ENCODE results near the gene GIPR. TPM values are rescaled to one million over a fixed set of nuclear protein-coding genes. Genes with fewer than 3 reads are reported as not detected.

The GIPR gene
- total and polyA plus RNA-seq, 4 experiments from 2014 or later: 0.12 to 6.4 (median 6.1) TPM; not detected in 1

DNA sequence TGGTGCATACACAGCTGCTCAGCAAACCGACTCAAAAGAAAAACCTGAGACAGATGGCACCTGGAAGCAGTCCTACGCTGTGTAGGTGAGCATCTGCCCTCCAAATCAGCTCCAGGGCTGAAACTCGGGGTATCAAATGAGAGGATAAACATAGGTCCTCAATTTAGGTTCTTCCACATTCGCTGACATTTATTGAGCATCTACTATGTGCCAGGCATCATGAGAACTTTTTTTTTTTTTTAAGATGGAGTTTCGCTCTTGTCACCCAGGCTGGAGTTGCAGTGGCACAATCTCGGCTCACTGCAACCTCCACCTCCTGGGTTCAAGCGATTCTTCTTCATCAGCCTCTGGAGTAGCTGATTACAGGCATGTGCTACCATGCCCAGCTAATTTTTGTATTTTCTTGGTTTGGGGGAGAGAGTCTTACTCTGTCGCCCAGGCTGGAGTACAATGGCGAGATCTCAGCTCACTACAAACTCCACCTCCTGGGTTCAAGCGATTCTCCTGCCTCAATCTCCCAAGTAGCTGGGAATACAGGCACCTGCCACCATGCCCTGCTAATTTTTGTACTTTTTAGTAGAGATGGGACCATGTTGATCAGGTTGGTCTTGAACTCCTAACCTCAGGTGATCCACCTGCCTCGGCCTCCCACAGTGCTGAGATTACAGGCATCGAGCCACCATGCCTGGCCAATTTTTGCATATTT, 37.8 kb downstream of the GIPR start:
- Histone ChIP-seq H3K4me3 (ENCODE audit: low read length in 2 of 2) (no peak overlapping the region), H3K27me3 (ENCODE audit: insufficient read depth, low read length) (no peaks in the 10 kb centered on the region), H3K9me3 (ENCODE audit: control insufficient read depth in 1 of 2, low read length in 2 of 2) (no peaks in the 10 kb centered on the region), H3K27ac (ENCODE audit: low read depth, low read length) (no peak overlapping the region), H3K36me3 (ENCODE audit: insufficient read depth, low read length) (peaks cover 9% of the 10 kb centered on the region), H3K4me1 (ENCODE audit: insufficient read depth, low read length) (no peaks in the 10 kb centered on the region)
- Mint-ChIP-seq H3K9me3 (no peaks in the 10 kb centered on the region), H3K4me1 (peaks cover 5 to 8% (median 6%) of the 10 kb centered on the region in 4 donors), H3K27ac (peak overlapping the region in 1 of 7 donors; percentile 7), H3K4me3 (no peak overlapping the region), H3K36me3 (peaks cover 16 to 18% of the 10 kb centered on the region in 2 donors), H3K27me3 (no peaks in the 10 kb centered on the region)
- POLR2A ChIA-PET (ENCODE audit: partially characterized antibody): interaction anchor here (3.6 kb wide), 1 partner anchor 11 kb away, joined by 18 read pairs; no protein-coding TSS in a partner anchor
- no peak for DNase-seq
- CTCF ChIA-PET (ENCODE audit: partially characterized antibody): interaction anchor here (1.2 kb wide), 1 partner anchor 14 kb away, joined by 7 read pairs; the partner anchor contains the start of genes QPCTL and SNRPD2
- intact Hi-C loops (cut with micrococcal nuclease): no loop called here

- POLR2A ChIA-PET (ENCODE audit: partially characterized antibody): interaction anchor here (1.4 kb wide), 1 partner anchor 21 kb away, joined by 6 read pairs; the partner anchor contains the start of gene FBXO46
- no peaks in the 10 kb centered on the region for H3K9me3 ChIP-seq (ENCODE audit: control insufficient read depth in 1 of 2, low read length in 2 of 2)
- Mint-ChIP-seq H3K9me3 (no peaks in the 10 kb centered on the region), H3K4me3 (no peak overlapping the region), H3K4me1 (peaks cover 11 to 22% (median 12%) of the 10 kb centered on the region in 4 donors), H3K27ac (peak overlapping the region in 5 of 7 donors; percentile 4 to 86 (median 53)), H3K27me3 (no peaks in the 10 kb centered on the region), H3K36me3 (peaks cover 13 to 15% of the 10 kb centered on the region in 2 donors)
- no peaks in the 10 kb centered on the region for H3K27me3 ChIP-seq (ENCODE audit: insufficient read depth, low read length)
- CTCF ChIA-PET (ENCODE audit: partially characterized antibody): interaction anchor here (0.6 to 1.6 kb wide), 4 partner anchors 17 to 271 kb away, joined by 3 to 6 read pairs (median 4); no protein-coding TSS in a partner anchor
- peaks cover 16% of the 10 kb centered on the region for H3K4me1 ChIP-seq (ENCODE audit: insufficient read depth, low read length)
- no peak for DNase-seq
- H3K27ac ChIP-seq (ENCODE audit: low read depth, low read length): no peak overlapping the region
- H3K4me3 ChIP-seq (ENCODE audit: low read length in 2 of 2): no peak overlapping the region
- peaks cover 13% of the 10 kb centered on the region for H3K36me3 ChIP-seq (ENCODE audit: insufficient read depth, low read length)
- intact Hi-C loops (cut with micrococcal nuclease): no loop called here
Observed at GRCh38 chr19:45710356-45711130, 42.5 kb downstream of the GIPR start.

DNA sequence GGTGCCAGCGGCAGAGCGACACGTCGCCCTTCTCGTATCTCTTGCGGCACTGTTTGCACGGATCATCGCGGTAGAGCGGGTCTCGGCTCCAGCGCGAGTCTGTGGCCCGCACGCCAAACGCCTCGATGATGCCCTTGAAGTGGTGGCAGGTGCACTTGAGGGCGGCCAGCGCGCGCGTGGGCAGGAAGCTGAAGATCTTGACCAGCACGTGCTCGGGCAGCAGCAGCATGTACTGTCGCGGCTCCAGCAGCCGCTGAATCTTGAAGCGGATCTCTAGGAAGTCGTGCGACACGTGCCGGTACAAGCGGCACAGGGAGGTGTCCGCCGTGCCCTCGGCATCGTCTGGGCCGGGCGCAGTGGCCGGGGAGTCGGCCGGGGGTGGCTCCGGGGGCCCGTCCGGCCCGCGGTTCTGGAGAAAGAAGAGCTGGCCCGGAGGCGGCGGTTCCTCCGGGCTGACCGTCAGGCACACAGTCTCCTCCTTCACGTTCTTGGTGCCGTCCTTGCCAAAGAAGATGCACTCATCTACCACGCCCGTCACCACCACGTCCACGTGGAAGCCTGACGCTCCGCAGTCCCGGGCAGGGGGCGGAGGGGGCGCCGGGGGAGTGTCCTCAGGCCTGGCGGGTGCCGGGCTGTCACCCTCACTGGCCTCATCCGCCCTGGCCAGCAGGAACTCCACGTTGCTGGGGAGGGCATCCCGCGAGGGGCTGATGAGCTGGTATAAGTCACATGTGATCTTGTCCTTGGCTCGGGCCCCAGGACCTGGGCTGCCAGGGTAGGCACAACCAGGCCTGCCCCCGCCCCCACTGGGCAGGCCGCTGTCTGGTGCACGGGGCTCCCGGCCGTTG, 44.1 kb downstream of the GIPR start:
- intact Hi-C loops (cut with micrococcal nuclease): no loop called here
- H3K36me3 ChIP-seq (ENCODE audit: insufficient read depth, low read length): peaks cover 13% of the 10 kb centered on the region
- H3K36me3 Mint-ChIP-seq: peaks cover 13 to 16% of the 10 kb centered on the region in 2 donors
- no peaks in the 10 kb centered on the region for H3K27me3 Mint-ChIP-seq
- no peak overlapping the region for H3K27ac Mint-ChIP-seq
- H3K4me1 ChIP-seq (ENCODE audit: insufficient read depth, low read length): peaks cover 26% of the 10 kb centered on the region
- H3K4me1 Mint-ChIP-seq: peaks cover 22 to 37% (median 25%) of the 10 kb centered on the region in 4 donors
- H3K4me3 Mint-ChIP-seq: no peak overlapping the region
- H3K27me3 ChIP-seq (ENCODE audit: insufficient read depth, low read length): no peaks in the 10 kb centered on the region
- no peak for DNase-seq
- H3K9me3 Mint-ChIP-seq: peaks cover 0 to under 1% (median 0%) of the 10 kb centered on the region in 8 donors
- H3K9me3 ChIP-seq (ENCODE audit: control insufficient read depth in 1 of 2, low read length in 2 of 2): no peaks in the 10 kb centered on the region
- ChIA-PET CTCF (ENCODE audit: partially characterized antibody) (no interaction called here), POLR2A (ENCODE audit: partially characterized antibody) (no interaction called here)
- H3K4me3 ChIP-seq (ENCODE audit: low read length in 2 of 2): no peak overlapping the region
- H3K27ac ChIP-seq (ENCODE audit: low read depth, low read length): no peak overlapping the region

DNA sequence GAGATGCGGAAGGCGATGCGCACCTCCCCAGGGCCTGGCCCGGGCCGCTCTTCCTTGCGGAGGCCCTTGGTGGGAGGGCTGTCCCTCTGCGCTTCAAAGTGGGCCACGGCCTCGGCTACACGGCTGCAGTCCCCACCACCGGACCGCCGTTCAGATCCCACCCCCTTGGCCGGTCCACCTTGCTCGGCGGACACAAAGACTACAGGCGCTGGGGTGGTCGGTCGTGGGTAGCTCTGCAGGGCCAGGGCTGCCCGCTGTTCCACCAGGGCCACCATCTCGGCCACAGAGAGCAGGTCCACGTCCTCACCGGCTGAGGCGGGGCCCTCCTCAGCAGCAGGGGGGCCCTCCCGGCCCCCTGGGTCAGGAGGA, 44.7 kb downstream of the GIPR start:
- Mint-ChIP-seq H3K36me3 (peaks cover 13 to 21% of the 10 kb centered on the region in 2 donors), H3K27ac (no peak overlapping the region), H3K4me1 (peaks cover 26 to 42% (median 29%) of the 10 kb centered on the region in 4 donors), H3K4me3 (no peak overlapping the region), H3K9me3 (peaks cover 0 to 2% (median 0%) of the 10 kb centered on the region in 8 donors), H3K27me3 (no peaks in the 10 kb centered on the region)
- H3K27me3 ChIP-seq (ENCODE audit: insufficient read depth, low read length): no peaks in the 10 kb centered on the region
- ChIA-PET CTCF (ENCODE audit: partially characterized antibody) (no interaction called here), POLR2A (ENCODE audit: partially characterized antibody) (no interaction called here)
- no peak for DNase-seq
- peaks cover 13% of the 10 kb centered on the region for H3K36me3 ChIP-seq (ENCODE audit: insufficient read depth, low read length)
- no peak overlapping the region for H3K4me3 ChIP-seq (ENCODE audit: low read length in 2 of 2)
- intact Hi-C loops (cut with micrococcal nuclease): no loop called here
- peaks cover 27% of the 10 kb centered on the region for H3K4me1 ChIP-seq (ENCODE audit: insufficient read depth, low read length)
- H3K27ac ChIP-seq (ENCODE audit: low read depth, low read length): no peak overlapping the region
- no peaks in the 10 kb centered on the region for H3K9me3 ChIP-seq (ENCODE audit: control insufficient read depth in 1 of 2, low read length in 2 of 2)

DNA sequence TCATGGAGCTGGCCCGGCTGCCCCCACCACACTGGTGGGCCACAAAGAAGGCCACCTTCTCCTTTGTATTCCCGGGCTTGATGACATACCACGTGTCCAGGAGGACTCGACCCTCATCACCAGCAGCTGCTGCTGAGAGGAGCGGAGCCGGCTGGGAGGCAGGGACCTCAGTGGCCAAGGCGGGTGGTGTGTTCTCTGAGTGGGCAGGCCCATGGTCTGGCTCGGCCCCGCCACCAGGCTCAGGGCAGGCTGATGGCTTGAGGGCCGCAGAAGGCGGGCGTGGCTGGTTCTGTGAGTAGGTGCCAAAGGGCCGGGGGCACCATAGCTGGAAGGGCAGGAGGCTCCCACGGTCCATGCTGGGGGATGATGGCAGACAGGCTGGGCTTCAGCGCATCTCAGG, 45.1 kb downstream of the GIPR start:
- Histone ChIP-seq H3K9me3 (ENCODE audit: control insufficient read depth in 1 of 2, low read length in 2 of 2) (no peaks in the 10 kb centered on the region), H3K27me3 (ENCODE audit: insufficient read depth, low read length) (no peaks in the 10 kb centered on the region), H3K4me3 (ENCODE audit: low read length in 2 of 2) (no peak overlapping the region), H3K27ac (ENCODE audit: low read depth, low read length) (no peak overlapping the region), H3K4me1 (ENCODE audit: insufficient read depth, low read length) (peaks cover 32% of the 10 kb centered on the region), H3K36me3 (ENCODE audit: insufficient read depth, low read length) (peaks cover 13% of the 10 kb centered on the region)
- intact Hi-C loops (cut with micrococcal nuclease): no loop called here
- DNase-seq: no peak
- POLR2A ChIA-PET (ENCODE audit: partially characterized antibody): interaction anchor here (1.4 kb wide), 1 partner anchor 18 kb away, joined by 4 read pairs; the partner anchor contains the start of gene FBXO46
- Mint-ChIP-seq H3K9me3 (peaks cover 0 to 2% (median 0%) of the 10 kb centered on the region in 8 donors), H3K4me1 (peaks cover 30 to 47% (median 33%) of the 10 kb centered on the region in 4 donors), H3K27me3 (no peaks in the 10 kb centered on the region), H3K36me3 (peaks cover 13 to 21% of the 10 kb centered on the region in 2 donors), H3K4me3 (no peak overlapping the region), H3K27ac (peak overlapping the region in 1 of 7 donors; percentile 57)
- CTCF ChIA-PET (ENCODE audit: partially characterized antibody): interaction anchor here (5.1 kb wide), 1 partner anchor 21 kb away, joined by 48 read pairs; the partner anchor contains the start of genes QPCTL and SNRPD2

- Histone ChIP-seq H3K27ac (ENCODE audit: low read depth, low read length) (no peak overlapping the region), H3K4me3 (ENCODE audit: low read length in 2 of 2) (no peak overlapping the region), H3K9me3 (ENCODE audit: control insufficient read depth in 1 of 2, low read length in 2 of 2) (no peaks in the 10 kb centered on the region), H3K4me1 (ENCODE audit: insufficient read depth, low read length) (peaks cover 38% of the 10 kb centered on the region), H3K27me3 (ENCODE audit: insufficient read depth, low read length) (no peaks in the 10 kb centered on the region), H3K36me3 (ENCODE audit: insufficient read depth, low read length) (peaks cover 16% of the 10 kb centered on the region)
- Mint-ChIP-seq H3K4me1 (peaks cover 33 to 60% (median 44%) of the 10 kb centered on the region in 4 donors), H3K9me3 (peaks cover 0 to 2% (median 0%) of the 10 kb centered on the region in 8 donors), H3K36me3 (peaks cover 17 to 28% of the 10 kb centered on the region in 2 donors), H3K27me3 (no peaks in the 10 kb centered on the region), H3K27ac (peak overlapping the region in 2 of 7 donors; percentile 29 to 82), H3K4me3 (peak overlapping the region in 1 of 8 donors; percentile 52)
- CTCF ChIA-PET (ENCODE audit: partially characterized antibody): interaction anchor here (0.8 to 5.1 kb wide), 5 partner anchors 20 to 108 kb away, joined by 3 to 48 read pairs (median 3); partner anchors contain the start of genes QPCTL and SNRPD2
- DNase-seq: no peak
- intact Hi-C loops (cut with micrococcal nuclease): loop anchor here (5.0 kb wide), 2 partner anchors 33 to 52 kb away; partner anchors contain the start of gene SIX5
- POLR2A ChIA-PET (ENCODE audit: partially characterized antibody): interaction anchor here (1.2 to 4.0 kb wide), 3 partner anchors 11 to 130 kb away, joined by 5 to 55 read pairs (median 5); partner anchors contain the start of genes FBXO46 and OPA3
Observed at GRCh38 chr19:45715139-45715538, 47.1 kb downstream of the GIPR start.
